ENCODE data around the gene AGAP1. TPM values are rescaled to one million over a fixed set of nuclear protein-coding genes. Genes with fewer than 3 reads are reported as not detected.

AGAP1 gene
- total RNA-seq, 1 donor from 2014 or later: 20.4 TPM

- no peaks in the 10 kb centered on the region for H3K36me3 ChIP-seq
- H3K27me3 ChIP-seq: no peaks in the 10 kb centered on the region
- no peak for DNase-seq (ENCODE audit: low spot score)
- Mint-ChIP-seq H3K4me3 (no peak overlapping the region), H3K4me1 (peaks cover 23% of the 10 kb centered on the region), H3K9me3 (no peaks in the 10 kb centered on the region), H3K27ac (peak overlapping the region; percentile 21), H3K36me3 (peaks cover 18% of the 10 kb centered on the region), H3K27me3 (ENCODE audit: insufficient read depth, low read depth) (no peaks in the 10 kb centered on the region)
- H3F3A ChIP-seq (ENCODE audit: low read depth): no peaks in the 10 kb centered on the region
- no peaks in the 10 kb centered on the region for H3K9me3 ChIP-seq (ENCODE audit: low read depth)
- no peak overlapping the region for H3K4me2 ChIP-seq
- no peak overlapping the region for H3K4me3 ChIP-seq
- H3K4me1 ChIP-seq: peaks cover 27% of the 10 kb centered on the region
- H2AFZ ChIP-seq (replicated peaks): no peak overlapping the region
- no peak overlapping the region for H3K27ac ChIP-seq
- TF ChIP-seq CTCF (IDR thresholded peaks at IDR 0.05) (no peak), EZH2 (IDR thresholded peaks at IDR 0.05) (no peak), EZH2phosphoT487 (IDR thresholded peaks at IDR 0.05) (no peak)
- no peak overlapping the region for H3K9ac ChIP-seq
- peaks cover 66% of the 10 kb centered on the region for H4K20me1 ChIP-seq (ENCODE audit: low read depth)
- H3K79me2 ChIP-seq (ENCODE audit: low read depth): no peaks in the 10 kb centered on the region
Observed at GRCh38 chr2:235728800-235729556, 235.1 kb downstream of the AGAP1 start.

- TF ChIP-seq EZH2 (IDR thresholded peaks at IDR 0.05) (no peak), EZH2phosphoT487 (IDR thresholded peaks at IDR 0.05) (no peak), CTCF (IDR thresholded peaks at IDR 0.05) (no peak)
- no peak overlapping the region for H3K4me2 ChIP-seq
- no peaks in the 10 kb centered on the region for H3F3A ChIP-seq (ENCODE audit: low read depth)
- H3K9ac ChIP-seq: no peak overlapping the region
- Mint-ChIP-seq H3K27ac (no peak overlapping the region), H3K9me3 (no peaks in the 10 kb centered on the region), H3K4me1 (peaks cover 19% of the 10 kb centered on the region), H3K36me3 (peaks cover 18% of the 10 kb centered on the region), H3K27me3 (ENCODE audit: insufficient read depth, low read depth) (no peaks in the 10 kb centered on the region), H3K4me3 (no peak overlapping the region)
- no peak overlapping the region for H3K27ac ChIP-seq
- H4K20me1 ChIP-seq (ENCODE audit: low read depth): peaks cover 61% of the 10 kb centered on the region
- H3K4me3 ChIP-seq: no peak overlapping the region
- no peak for DNase-seq (ENCODE audit: low spot score)
- no peaks in the 10 kb centered on the region for H3K36me3 ChIP-seq
- no peak overlapping the region for H2AFZ ChIP-seq (replicated peaks)
- no peaks in the 10 kb centered on the region for H3K9me3 ChIP-seq (ENCODE audit: low read depth)
- no peaks in the 10 kb centered on the region for H3K27me3 ChIP-seq
- peaks cover 26% of the 10 kb centered on the region for H3K4me1 ChIP-seq
- H3K79me2 ChIP-seq (ENCODE audit: low read depth): no peaks in the 10 kb centered on the region
Observed at GRCh38 chr2:235729557-235729947, 235.7 kb downstream of the AGAP1 start.

GRCh38 chr2:235730115-235730514, 236.3 kb downstream of the AGAP1 start:
- Histone ChIP-seq H3K36me3 (no peaks in the 10 kb centered on the region), H2AFZ (replicated peaks) (no peak overlapping the region), H3K4me1 (peaks cover 22% of the 10 kb centered on the region), H3K79me2 (ENCODE audit: low read depth) (no peaks in the 10 kb centered on the region), H3K4me2 (no peak overlapping the region), H3K9ac (no peak overlapping the region), H3K27ac (no peak overlapping the region), H3K4me3 (no peak overlapping the region), H3K9me3 (ENCODE audit: low read depth) (no peaks in the 10 kb centered on the region), H3K27me3 (no peaks in the 10 kb centered on the region), H4K20me1 (ENCODE audit: low read depth) (peaks cover 57% of the 10 kb centered on the region), H3F3A (ENCODE audit: low read depth) (no peaks in the 10 kb centered on the region)
- no peak for DNase-seq (ENCODE audit: low spot score)
- TF ChIP-seq EZH2phosphoT487 (IDR thresholded peaks at IDR 0.05) (no peak), EZH2 (IDR thresholded peaks at IDR 0.05) (no peak), CTCF (IDR thresholded peaks at IDR 0.05) (no peak)
- H3K9me3 Mint-ChIP-seq: no peaks in the 10 kb centered on the region
- H3K27me3 Mint-ChIP-seq (ENCODE audit: insufficient read depth, low read depth): no peaks in the 10 kb centered on the region
- H3K27ac Mint-ChIP-seq: no peak overlapping the region
- peaks cover 16% of the 10 kb centered on the region for H3K4me1 Mint-ChIP-seq
- H3K36me3 Mint-ChIP-seq: peaks cover 19% of the 10 kb centered on the region
- H3K4me3 Mint-ChIP-seq: no peak overlapping the region

All from neural progenitor cell (in vitro differentiated cells).